ENCODE results near the gene UNC13B.

DNA sequence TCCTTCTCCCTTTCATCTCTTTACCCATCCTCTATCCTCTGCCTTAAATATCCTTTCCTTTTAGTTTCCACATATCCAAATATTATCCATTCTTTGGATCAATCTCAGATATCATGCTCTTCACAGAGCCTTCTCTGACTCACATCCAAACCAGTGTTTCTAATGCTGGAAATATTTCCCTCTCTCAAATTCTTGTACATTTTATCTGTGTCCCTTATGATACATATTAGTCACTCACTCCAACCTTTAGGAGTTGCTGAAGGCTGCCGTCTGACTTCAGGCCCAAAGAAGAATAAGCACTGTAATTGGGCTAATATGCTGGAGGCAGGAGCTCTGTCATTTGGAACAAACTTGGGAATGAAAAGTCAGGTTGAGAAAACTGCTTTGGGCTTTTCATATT is 171.7 kb downstream of the UNC13B start:
- TF ChIP-seq GABPB1 (CRISPR knock-in tag; IDR thresholded peaks at IDR 0.05) (no peak), BCLAF1 (IDR thresholded peaks at IDR 0.05) (no peak), CHCHD3 (CRISPR knock-in tag; IDR thresholded peaks at IDR 0.05) (no peak), HDAC6 (IDR thresholded peaks at IDR 0.05; ENCODE audit: low read depth, low read length) (no peak), FOSL1 (CRISPR knock-in tag; IDR thresholded peaks at IDR 0.05; ENCODE audit: borderline replicate concordance) (no peak), ZKSCAN8 (CRISPR knock-in tag; IDR thresholded peaks at IDR 0.05; ENCODE audit: borderline replicate concordance) (no peak)
- TF ChIP-seq, protein P1, sequence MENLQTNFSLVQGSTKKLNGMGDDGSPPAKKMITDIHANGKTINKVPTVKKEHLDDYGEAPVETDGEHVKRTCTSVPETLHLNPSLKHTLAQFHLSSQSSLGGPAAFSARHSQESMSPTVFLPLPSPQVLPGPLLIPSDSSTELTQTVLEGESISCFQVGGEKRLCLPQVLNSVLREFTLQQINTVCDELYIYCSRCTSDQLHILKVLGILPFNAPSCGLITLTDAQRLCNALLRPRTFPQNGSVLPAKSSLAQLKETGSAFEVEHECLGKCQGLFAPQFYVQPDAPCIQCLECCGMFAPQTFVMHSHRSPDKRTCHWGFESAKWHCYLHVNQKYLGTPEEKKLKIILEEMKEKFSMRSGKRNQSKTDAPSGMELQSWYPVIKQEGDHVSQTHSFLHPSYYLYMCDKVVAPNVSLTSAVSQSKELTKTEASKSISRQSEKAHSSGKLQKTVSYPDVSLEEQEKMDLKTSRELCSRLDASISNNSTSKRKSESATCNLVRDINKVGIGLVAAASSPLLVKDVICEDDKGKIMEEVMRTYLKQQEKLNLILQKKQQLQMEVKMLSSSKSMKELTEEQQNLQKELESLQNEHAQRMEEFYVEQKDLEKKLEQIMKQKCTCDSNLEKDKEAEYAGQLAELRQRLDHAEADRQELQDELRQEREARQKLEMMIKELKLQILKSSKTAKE (CRISPR knock-in tag; IDR thresholded peaks at IDR 0.05; ENCODE audit: borderline replicate concordance), result no peak
